Stomach smooth muscle (tissue), 2 donors: Measurements from ENCODE around the gene TMEM18.

ENCODE experiments used
- H3K27ac ChIP-seq: one replicate; pipeline ENCODE4 v1.7.0; 2013; ENCODE audit warnings: mild to moderate bottlenecking, low read length, inconsistent platforms
- H3K27me3 ChIP-seq, 2 donors: one replicate each; pipeline ENCODE4 v1.7.0; 2013; ENCODE audit warnings: low read length in 2 of 2; ENCODE audit not compliant: insufficient read depth in 2 of 2, control insufficient read depth in 1 of 2
- H3K36me3 ChIP-seq, 2 donors: one replicate each; pipeline ENCODE4 v1.7.0; 2013; ENCODE audit warnings: low read length in 2 of 2; ENCODE audit not compliant: control insufficient read depth in 2 of 2, insufficient read depth in 2 of 2
- H3K4me1 ChIP-seq: one replicate; pipeline ENCODE4 v1.7.0; 2013; ENCODE audit warnings: low read length; ENCODE audit not compliant: control insufficient read depth, insufficient read depth
- H3K4me3 ChIP-seq, 2 donors: one replicate each; pipeline ENCODE4 v1.7.0; 2013; ENCODE audit warnings: low read length in 2 of 2
- H3K9ac ChIP-seq, 2 donors: one replicate each; pipeline ENCODE4 v1.7.0; 2013; ENCODE audit warnings: low read length in 2 of 2, mild to moderate bottlenecking in 1 of 2
- H3K9me3 ChIP-seq, 2 donors: one replicate each; pipeline ENCODE4 v1.7.0; 2013; ENCODE audit warnings: low read length in 2 of 2; ENCODE audit not compliant: control insufficient read depth in 2 of 2
- donor health status: healthy.
- donor health status: Pancreatic carcinoma.

Gene TMEM18

DNA sequence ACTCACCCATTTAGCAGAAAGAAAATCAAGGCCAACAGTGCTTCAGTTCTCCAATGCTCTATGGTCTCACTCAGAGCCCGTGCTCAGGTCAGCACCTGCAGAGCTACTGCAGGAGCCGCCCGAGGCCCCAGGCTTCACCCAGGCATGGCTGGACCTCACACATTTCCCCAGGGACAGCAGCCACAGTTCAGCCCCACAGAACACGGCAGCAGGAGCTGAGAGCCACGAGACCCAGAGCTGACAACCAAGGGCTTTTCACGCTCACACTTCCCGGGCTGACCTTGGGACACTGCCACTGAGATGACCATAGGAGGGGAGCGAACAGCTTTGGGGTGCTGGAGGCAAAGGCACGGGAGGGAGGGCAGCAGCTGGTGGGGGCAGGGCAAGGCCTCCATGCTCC is 4.2 kb downstream of the TMEM18 start:
- Histone ChIP-seq H3K4me3 (no peak overlapping the region), H3K9me3 (no peaks in the 10 kb centered on the region), H3K4me1 (peaks cover 11% of the 10 kb centered on the region), H3K27ac (no peak overlapping the region), H3K36me3 (peaks cover 20 to 38% of the 10 kb centered on the region in 2 donors), H3K27me3 (no peaks in the 10 kb centered on the region), H3K9ac (no peak overlapping the region)

- H3K4me1 ChIP-seq = peaks cover 11% of the 10 kb centered on the region
- H3K36me3 ChIP-seq = peaks cover 25 to 41% of the 10 kb centered on the region in 2 donors
- no peak overlapping the region for H3K27ac ChIP-seq
- no peak overlapping the region for H3K4me3 ChIP-seq
- H3K27me3 ChIP-seq = no peaks in the 10 kb centered on the region
- H3K9ac ChIP-seq = no peak overlapping the region
- no peaks in the 10 kb centered on the region for H3K9me3 ChIP-seq
These were observed 4.7 kb downstream of the TMEM18 start for GRCh38 chr2:672606-672905.

DNA sequence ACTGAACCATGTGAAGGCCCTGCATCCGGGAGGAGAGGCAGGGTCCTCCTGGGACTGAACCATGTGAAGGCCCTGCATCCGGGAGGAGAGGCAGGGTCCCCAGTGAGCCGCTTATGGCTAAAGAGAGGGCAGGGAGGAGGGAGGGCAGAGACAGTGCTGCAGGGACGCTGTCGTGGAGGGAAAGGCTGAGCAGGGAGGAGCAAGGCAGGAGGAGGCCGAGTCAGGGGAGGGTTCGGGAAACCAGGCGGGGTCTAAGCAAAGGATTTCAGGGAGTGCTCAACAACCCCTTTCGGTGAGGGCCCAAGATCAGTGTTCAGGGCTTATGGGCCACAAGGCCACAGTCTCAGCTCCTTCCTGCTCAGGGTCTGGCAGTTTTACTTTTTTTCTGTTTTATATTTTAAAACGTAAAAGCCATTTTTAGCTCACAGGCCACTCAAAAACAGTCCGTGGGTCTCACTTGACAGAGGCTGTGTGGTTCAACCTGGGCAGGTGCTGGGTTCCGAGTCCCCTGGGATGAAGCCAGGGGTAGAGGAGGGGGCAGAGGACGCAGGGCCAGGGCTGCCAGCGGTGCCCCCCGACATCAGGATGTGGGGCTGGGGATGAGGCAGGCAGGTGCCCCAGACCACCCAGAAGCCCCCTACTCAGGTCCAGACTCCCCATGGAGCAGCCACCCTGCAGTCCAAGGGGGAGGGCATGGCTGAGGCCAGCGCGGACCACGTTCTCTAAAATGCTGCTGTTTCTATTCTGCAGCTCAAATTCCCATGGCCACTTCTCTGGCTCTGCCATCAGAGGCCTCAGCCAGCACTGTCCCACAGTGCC is 5.2 kb downstream of the TMEM18 start:
- Histone ChIP-seq H3K27me3 (no peaks in the 10 kb centered on the region), H3K27ac (no peak overlapping the region), H3K9ac (no peak overlapping the region), H3K4me1 (peaks cover 11% of the 10 kb centered on the region), H3K36me3 (peaks cover 26 to 41% of the 10 kb centered on the region in 2 donors), H3K9me3 (no peaks in the 10 kb centered on the region), H3K4me3 (no peak overlapping the region)

DNA sequence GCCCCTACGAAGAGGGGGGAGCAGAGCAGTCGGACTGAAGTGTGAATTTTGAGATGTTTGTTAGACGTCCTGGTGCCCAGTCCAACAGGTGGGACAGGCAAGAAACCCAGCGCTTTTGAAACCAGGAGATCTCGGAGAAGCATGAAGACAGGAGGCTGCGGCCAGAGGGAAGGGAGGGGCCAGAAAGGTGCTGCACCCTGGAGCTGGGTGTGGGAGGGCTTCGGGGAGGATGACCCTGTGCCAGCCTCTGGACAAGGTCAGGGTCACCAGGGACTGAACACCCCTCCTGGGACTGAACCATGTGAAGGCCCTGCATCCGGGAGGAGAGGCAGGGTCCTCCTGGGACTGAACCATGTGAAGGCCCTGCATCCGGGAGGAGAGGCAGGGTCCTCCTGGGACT is 6.1 kb downstream of the TMEM18 start:
- Histone ChIP-seq H3K9me3 (no peaks in the 10 kb centered on the region), H3K4me1 (peaks cover 7% of the 10 kb centered on the region), H3K36me3 (peaks cover 29 to 43% of the 10 kb centered on the region in 2 donors), H3K9ac (no peak overlapping the region), H3K27me3 (no peaks in the 10 kb centered on the region), H3K27ac (no peak overlapping the region), H3K4me3 (no peak overlapping the region)

GRCh38 chr2:670637-671036 is 6.6 kb downstream of the TMEM18 start:
- Histone ChIP-seq H3K27me3 (no peaks in the 10 kb centered on the region), H3K9me3 (peaks cover 0 to 3% of the 10 kb centered on the region in 2 donors), H3K36me3 (peaks cover 33 to 47% of the 10 kb centered on the region in 2 donors), H3K4me3 (no peak overlapping the region), H3K9ac (no peak overlapping the region), H3K27ac (no peak overlapping the region), H3K4me1 (peaks cover 3% of the 10 kb centered on the region)

DNA sequence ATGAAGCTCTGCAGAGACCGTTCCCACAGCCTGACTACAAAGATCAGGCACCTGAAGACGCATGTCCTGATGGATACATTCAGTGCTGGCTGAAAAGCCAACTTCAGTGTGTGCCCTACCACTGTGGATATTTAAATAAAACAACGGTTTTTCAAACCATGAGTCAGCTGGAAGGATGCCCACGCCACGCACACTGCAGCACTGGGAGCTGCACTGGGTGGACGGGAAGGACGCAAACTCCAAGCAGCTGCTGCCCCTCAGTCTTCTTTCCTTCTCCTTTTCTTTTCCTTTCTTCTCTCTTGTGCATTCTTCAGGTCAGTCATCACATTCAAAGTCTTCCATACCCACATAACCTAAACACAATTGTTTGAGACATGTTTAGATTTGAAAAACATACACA is 7.9 kb downstream of the TMEM18 start:
- Histone ChIP-seq H3K27me3 (no peaks in the 10 kb centered on the region), H3K4me1 (no peaks in the 10 kb centered on the region), H3K9ac (no peak overlapping the region), H3K27ac (no peak overlapping the region), H3K9me3 (peaks cover 7 to 10% of the 10 kb centered on the region in 2 donors), H3K36me3 (peaks cover 34 to 49% of the 10 kb centered on the region in 2 donors), H3K4me3 (no peak overlapping the region)

DNA sequence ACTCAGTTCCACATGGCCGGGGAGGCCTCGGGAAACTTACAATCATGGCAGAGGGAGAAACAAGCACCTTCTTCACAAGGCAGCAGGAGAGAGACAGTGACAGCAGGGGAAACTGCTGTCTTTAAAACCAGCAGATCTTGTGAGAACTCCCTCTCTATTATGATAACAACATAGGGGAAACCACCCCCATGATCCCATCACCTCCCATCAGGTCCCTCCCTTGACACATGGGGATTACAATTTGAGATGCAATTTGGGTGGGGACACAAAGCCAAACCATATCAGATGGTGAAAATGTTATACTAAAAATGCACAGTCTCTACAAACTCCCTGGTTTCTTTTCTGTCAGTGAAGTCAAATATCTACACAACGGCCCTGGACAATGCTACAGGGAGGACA is 9.2 kb downstream of the TMEM18 start:
- no peaks in the 10 kb centered on the region for H3K4me1 ChIP-seq
- H3K9ac ChIP-seq = no peak overlapping the region
- H3K36me3 ChIP-seq = peaks cover 38 to 49% of the 10 kb centered on the region in 2 donors
- H3K27me3 ChIP-seq = no peaks in the 10 kb centered on the region
- H3K9me3 ChIP-seq = peaks cover 7 to 10% of the 10 kb centered on the region in 2 donors
- H3K4me3 ChIP-seq = no peak overlapping the region
- H3K27ac ChIP-seq = no peak overlapping the region

DNA sequence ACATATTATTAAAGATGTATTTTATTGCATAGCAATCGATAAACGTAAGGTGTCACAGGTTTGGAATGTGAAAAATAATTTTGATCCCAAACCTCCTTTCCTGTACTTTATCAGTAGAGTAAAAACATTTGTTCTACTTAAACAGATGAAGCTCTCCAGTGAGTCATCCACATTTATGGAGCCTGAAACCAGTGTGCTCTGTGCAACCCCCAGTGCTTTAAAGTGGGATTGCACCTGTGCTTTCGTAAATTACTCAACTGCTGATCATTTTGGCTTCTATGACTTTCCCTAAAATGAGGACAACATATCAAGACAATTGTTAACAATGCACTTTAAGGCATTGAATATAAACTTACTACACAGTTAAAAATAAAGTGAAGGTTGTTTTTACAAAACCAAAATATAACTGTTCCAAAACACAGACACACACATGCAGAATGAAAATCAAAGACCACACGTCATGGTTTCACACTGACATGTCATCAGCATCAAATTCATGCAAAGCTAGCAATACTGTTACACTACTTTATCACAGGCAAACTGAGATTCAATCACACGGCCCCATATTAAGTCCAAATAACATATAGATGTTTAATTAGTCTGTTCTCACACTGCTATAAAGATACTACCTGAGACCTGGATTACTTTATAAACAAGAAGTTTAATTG is 9.7 kb downstream of the TMEM18 start:
- Histone ChIP-seq H3K4me3 (no peak overlapping the region), H3K36me3 (peaks cover 38 to 48% of the 10 kb centered on the region in 2 donors), H3K9me3 (peaks cover 7 to 10% of the 10 kb centered on the region in 2 donors), H3K9ac (no peak overlapping the region), H3K27me3 (no peaks in the 10 kb centered on the region), H3K27ac (no peak overlapping the region), H3K4me1 (no peaks in the 10 kb centered on the region)

- peaks cover 38 to 43% of the 10 kb centered on the region in 2 donors for H3K36me3 ChIP-seq
- no peaks in the 10 kb centered on the region for H3K4me1 ChIP-seq
- H3K9me3 ChIP-seq = peaks cover 7 to 10% of the 10 kb centered on the region in 2 donors
- H3K4me3 ChIP-seq = no peak overlapping the region
- no peak overlapping the region for H3K27ac ChIP-seq
- H3K27me3 ChIP-seq = no peaks in the 10 kb centered on the region
- no peak overlapping the region for H3K9ac ChIP-seq
These were observed 10.8 kb downstream of the TMEM18 start for GRCh38 chr2:666441-666840.

DNA sequence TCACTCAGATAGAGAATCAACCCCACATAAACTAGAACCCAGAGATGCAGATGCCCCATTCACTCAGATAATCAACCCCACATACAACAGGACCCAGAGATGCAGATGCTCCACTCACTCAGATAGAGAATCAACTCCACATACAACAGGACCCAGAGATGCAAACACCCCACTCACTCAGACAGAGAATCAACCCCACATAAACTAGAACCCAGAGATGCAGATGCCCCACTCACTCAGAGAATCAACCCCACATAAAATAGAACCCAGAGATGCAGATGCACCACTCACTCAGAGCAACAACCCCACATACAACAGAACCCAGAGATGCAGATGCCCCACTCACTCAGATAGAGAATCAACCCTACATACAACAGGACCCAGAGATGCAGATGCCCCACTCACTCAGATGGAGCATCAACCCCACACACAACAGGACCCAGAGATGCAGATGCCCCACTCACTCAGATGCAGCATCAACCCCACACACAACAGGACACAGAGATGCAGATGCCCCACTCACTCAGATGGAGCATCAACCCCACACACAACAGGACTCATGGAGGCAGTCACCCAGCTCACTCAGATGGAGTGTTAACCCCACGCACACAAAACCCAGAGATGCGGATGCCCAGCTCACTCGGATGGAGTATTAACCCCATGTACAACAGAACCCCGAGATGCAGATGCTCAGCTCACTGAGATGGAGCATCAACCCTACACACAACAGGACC is 11.7 kb downstream of the TMEM18 start:
- H3K4me3 ChIP-seq = no peak overlapping the region
- H3K9ac ChIP-seq = no peak overlapping the region
- H3K27me3 ChIP-seq = peaks cover 0 to 3% of the 10 kb centered on the region in 2 donors
- no peaks in the 10 kb centered on the region for H3K4me1 ChIP-seq
- peaks cover 7 to 10% of the 10 kb centered on the region in 2 donors for H3K9me3 ChIP-seq
- H3K36me3 ChIP-seq = peaks cover 38 to 41% of the 10 kb centered on the region in 2 donors
- H3K27ac ChIP-seq = no peak overlapping the region
